Mucosa of descending colon (tissue), 3 donors: Measurements from ENCODE around the gene CFLAR. TPM values are rescaled to one million over a fixed set of nuclear protein-coding genes. Genes with fewer than 3 reads are reported as not detected.

ENCODE experiments used
- ATAC-seq: fragments of 200-7000 bp; cut with Tn5 transposase; one replicate; pipeline ENCODE4 v1.9.1; 2020; ENCODE audit warnings: mild to moderate bottlenecking, moderate library complexity
- DNase-seq, 3 donors: peaks; one replicate each; pipeline ENCODE4 v3.0.0-alpha.2; 2020
- H3K36me3 ChIP-seq: fragments of 200-600 bp; one replicate; pipeline ENCODE4 v1.8.0; 2021; ENCODE audit warnings: low read depth, mild to moderate bottlenecking
- H3K4me1 ChIP-seq: fragments of 200-600 bp; one replicate; pipeline ENCODE4 v1.8.0; 2021; ENCODE audit warnings: low read depth, mild to moderate bottlenecking
- H3K4me3 ChIP-seq: fragments of 200-600 bp; one replicate; pipeline ENCODE4 v1.8.0; 2021; ENCODE audit warnings: mild to moderate bottlenecking
- H3K9me3 ChIP-seq: fragments of 200-600 bp; one replicate; pipeline ENCODE4 v1.8.0; 2021; ENCODE audit warnings: mild to moderate bottlenecking
- intact Hi-C, 2 donors: fragments of 100-400 bp; cut with DNase I in 1 of 2; cut with micrococcal nuclease in 1 of 2; formaldehyde crosslinking; loops; one replicate each; pipeline versions ENCODE4 v1.11.0 to v1.11.1; 2022; cut with DNase I, micrococcal nuclease
- total RNA-seq, 3 donors: library from RNA; stranded (reverse); fragmentation: NEBNext Ultra II Directional in 2 of 3; extraction: Animal tissue kit (Norgen Biotek cat#: 25700) in 2 of 3; gene quantifications; one replicate each; pipeline versions ENCODE4 v1.2.1 to v1.2.4, GENCODE V29; 2021 to 2023
- TF ChIP-seq, protein P1 (sequence below): fragments of 200-600 bp; IDR thresholded peaks from one replicate; pipeline ENCODE4 v1.8.0; 2022; ENCODE audit warnings: antibody characterized with exemption, mild to moderate bottlenecking
- donor health status: DM: no; HTN: no; CAD: no; lungs with moderate emphysema.
- donor health status: DM: no; HTN: no; CAD: no.
- donor health status: DM: no; HTN: yes; CAD: no.

The CFLAR gene
- total RNA-seq, 3 donors from 2014 or later = 161 to 171 (median 166) TPM

DNA sequence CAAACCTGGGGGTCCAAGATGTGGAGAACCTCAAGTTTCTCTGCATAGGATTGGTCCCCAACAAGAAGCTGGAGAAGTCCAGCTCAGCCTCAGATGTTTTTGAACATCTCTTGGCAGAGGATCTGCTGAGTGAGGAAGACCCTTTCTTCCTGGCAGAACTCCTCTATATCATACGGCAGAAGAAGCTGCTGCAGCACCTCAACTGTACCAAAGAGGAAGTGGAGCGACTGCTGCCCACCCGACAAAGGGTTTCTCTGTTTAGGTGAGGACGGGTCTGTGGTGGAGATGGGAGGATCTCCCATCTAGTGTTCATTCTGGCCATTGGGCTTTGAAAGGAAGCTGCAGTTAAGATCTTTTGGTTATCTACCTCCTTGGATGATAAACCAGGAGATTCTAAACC, 69.9 kb downstream of the CFLAR start:
- no peak for ATAC-seq
- Histone ChIP-seq H3K9me3 (no peaks in the 10 kb centered on the region), H3K36me3 (no peaks in the 10 kb centered on the region), H3K4me3 (no peak overlapping the region), H3K4me1 (no peaks in the 10 kb centered on the region)
- TF ChIP-seq, protein P1, sequence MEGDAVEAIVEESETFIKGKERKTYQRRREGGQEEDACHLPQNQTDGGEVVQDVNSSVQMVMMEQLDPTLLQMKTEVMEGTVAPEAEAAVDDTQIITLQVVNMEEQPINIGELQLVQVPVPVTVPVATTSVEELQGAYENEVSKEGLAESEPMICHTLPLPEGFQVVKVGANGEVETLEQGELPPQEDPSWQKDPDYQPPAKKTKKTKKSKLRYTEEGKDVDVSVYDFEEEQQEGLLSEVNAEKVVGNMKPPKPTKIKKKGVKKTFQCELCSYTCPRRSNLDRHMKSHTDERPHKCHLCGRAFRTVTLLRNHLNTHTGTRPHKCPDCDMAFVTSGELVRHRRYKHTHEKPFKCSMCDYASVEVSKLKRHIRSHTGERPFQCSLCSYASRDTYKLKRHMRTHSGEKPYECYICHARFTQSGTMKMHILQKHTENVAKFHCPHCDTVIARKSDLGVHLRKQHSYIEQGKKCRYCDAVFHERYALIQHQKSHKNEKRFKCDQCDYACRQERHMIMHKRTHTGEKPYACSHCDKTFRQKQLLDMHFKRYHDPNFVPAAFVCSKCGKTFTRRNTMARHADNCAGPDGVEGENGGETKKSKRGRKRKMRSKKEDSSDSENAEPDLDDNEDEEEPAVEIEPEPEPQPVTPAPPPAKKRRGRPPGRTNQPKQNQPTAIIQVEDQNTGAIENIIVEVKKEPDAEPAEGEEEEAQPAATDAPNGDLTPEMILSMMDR = no peak
- no peak for DNase-seq
- intact Hi-C loops = loop anchor here in 1 of 2 donors (10.0 kb wide), 1 partner anchor 281 kb away; no protein-coding TSS in a partner anchor

DNA sequence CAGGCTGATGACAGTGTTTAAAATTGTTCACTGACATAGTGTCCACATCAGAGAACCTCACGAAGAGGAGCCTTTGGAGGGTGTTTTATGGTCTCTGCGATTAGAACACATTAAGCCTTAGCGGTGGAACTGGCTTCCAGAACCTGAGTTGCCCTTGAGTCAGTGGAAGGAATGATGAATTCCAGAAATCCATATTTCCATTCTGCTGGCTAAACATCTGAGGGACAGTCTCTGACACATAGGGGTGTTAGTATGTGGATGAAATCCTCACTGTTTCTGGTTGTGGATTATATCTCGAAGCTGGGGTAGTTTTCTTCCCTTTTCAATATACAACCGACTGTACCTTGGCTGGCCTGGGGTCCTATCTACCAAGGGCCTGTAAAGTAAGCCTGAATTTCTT, 71.0 kb downstream of the CFLAR start:
- TF ChIP-seq, protein P1 = no peak
- intact Hi-C loops = loop anchor here in 1 of 2 donors (10.0 kb wide), 1 partner anchor 282 kb away; no protein-coding TSS in a partner anchor
- Histone ChIP-seq H3K9me3 (no peaks in the 10 kb centered on the region), H3K4me3 (no peak overlapping the region), H3K4me1 (no peaks in the 10 kb centered on the region), H3K36me3 (no peaks in the 10 kb centered on the region)
- ATAC-seq (no peak), DNase-seq (no peak)

DNA sequence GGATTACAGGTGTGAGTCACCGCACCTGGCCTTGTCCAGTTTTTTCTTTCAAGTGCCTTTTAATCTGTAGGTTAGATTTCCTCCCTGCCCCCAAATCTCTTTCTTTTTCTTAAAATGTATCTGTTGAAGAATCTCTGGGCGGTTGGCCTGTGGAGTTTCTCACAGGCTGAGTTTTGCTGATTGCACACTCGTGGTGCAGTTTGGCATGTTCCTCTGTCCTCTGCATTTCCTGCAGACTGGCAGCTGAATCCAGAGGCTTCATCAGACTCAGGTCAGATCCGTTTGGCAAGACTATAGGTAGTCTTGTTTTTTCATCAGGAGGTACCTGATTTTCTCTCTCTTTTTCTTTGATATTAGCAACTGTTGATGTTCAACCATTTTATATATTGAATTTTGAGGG, 72.5 kb downstream of the CFLAR start:
- TF ChIP-seq, protein P1 = no peak
- ATAC-seq = no peak
- Histone ChIP-seq H3K4me1 (no peaks in the 10 kb centered on the region), H3K9me3 (no peaks in the 10 kb centered on the region), H3K36me3 (no peaks in the 10 kb centered on the region), H3K4me3 (no peak overlapping the region)
- intact Hi-C loops = loop anchor here in 1 of 2 donors (10.0 kb wide), 1 partner anchor 284 kb away; no protein-coding TSS in a partner anchor
- DNase-seq = no peak

DNA sequence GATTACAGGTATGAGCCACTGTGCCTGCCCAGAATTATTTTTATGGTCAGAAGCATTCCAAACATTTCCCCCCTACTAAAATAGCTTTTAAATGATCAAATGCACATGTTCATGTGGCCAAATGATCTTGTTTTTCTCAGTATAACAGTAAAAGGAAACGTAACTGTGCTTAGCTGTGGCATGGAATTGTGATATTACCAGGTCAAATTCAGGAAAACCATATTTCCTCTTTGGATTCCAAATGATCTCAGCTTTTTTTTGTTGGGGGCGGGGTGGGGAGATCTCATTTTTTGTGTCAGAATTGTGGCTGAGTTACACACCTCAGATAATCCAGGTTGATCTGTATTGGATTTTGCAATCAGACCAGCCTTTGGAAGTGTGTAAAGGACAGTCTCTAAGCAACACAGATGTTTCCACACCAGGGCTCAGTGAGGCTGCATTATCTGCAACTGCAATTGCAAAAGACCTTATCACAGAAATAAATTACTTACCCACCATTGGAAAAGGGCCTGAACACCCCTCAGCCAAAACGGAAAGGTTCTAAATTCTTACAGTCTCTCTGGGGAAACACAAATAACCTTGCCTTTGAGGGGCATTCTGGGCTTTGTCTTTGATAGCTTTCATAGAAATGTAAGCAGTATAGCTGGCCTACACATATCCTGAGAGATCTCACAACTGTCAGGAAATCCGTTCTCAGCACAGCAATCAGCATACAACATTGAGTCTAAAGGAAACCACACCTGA, 75.3 kb downstream of the CFLAR start:
- intact Hi-C loops = no loop called here
- H3K4me1 ChIP-seq = peaks cover 4% of the 10 kb centered on the region
- no peaks in the 10 kb centered on the region for H3K9me3 ChIP-seq
- DNase-seq (no peak), ATAC-seq (peak; percentile 64)
- no peaks in the 10 kb centered on the region for H3K36me3 ChIP-seq
- TF ChIP-seq, protein P1 = no peak
- no peak overlapping the region for H3K4me3 ChIP-seq

DNA sequence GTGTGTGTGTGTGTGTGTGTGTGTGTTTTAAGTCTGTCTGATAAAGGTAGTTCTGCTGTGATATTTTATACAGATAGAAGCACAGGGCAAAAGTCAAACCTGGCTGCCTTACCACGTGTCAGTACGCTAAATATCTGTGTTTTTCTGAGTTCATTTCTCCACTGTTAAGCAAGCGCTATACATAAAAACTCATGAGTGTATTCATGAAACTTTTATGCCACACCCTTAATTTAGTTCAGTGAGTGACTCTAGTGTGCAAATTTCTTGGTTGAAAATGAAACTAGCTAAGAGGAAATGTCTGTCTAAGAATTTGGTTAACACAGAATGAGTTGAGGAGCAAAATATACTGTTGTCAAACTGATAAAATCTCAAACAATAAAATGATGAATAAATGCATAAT, 78.1 kb downstream of the CFLAR start:
- H3K9me3 ChIP-seq = no peaks in the 10 kb centered on the region
- intact Hi-C loops = no loop called here
- DNase-seq (no peak), ATAC-seq (peak; percentile 86)
- no peak overlapping the region for H3K4me3 ChIP-seq
- H3K36me3 ChIP-seq = no peaks in the 10 kb centered on the region
- TF ChIP-seq, protein P1 = no peak
- H3K4me1 ChIP-seq = peaks cover 4% of the 10 kb centered on the region
